Esophagus squamous epithelium (tissue), 4 donors: ENCODE results near the gene SERPING1. TPM values are rescaled to one million over a fixed set of nuclear protein-coding genes. Genes with fewer than 3 reads are reported as not detected.

Experiments
- small RNA-seq, 4 donors: library from RNA; depleted of rRNA; stranded (forward); fragments of <200 nt; gene quantifications; one replicate each; pipeline ENCODE3, GENCODE V24; 2016
- total RNA-seq, 4 donors: library from RNA; depleted of rRNA; stranded (reverse); fragments of >200 nt; gene quantifications; one replicate each; pipeline ENCODE4 v1.1.0, GENCODE V29; 2016

SERPING1 gene
- total RNA-seq, 4 donors from 2014 or later = 9.6 to 376 (median 78.4) TPM

Small RNA genes lying within 50 kb of the gene (small RNA-seq; reads per million reads assigned to genes)
- 206 to 339 (median 270) reads per million in 4 donors for gene MIR130A

Other genes starting within 250 kb of the SERPING1 start
- gene PRG3, start 216.5 kb upstream of the SERPING1 start, total RNA-seq = not detected
- not detected for gene PRG2, start 207.0 kb upstream of the SERPING1 start, total RNA-seq
- 10 to 100 TPM; 54.1 to 90.9 (median 75.6) TPM for gene SLC43A3, start 170.6 kb upstream of the SERPING1 start, total RNA-seq
- 1 to 10 TPM in 2 of 4 donors, under 1 TPM in 2; 0.66 to 1.1 (median 0.90) TPM for gene RTN4RL2, start 137.2 kb upstream of the SERPING1 start, total RNA-seq
- gene SLC43A1, start 82.0 kb upstream of the SERPING1 start, total RNA-seq = 10 to 100 TPM in 1 of 4 donors, 1 to 10 TPM in 3; 1.8 to 11.4 (median 4.1) TPM
- gene TIMM10, start 66.9 kb upstream of the SERPING1 start, total RNA-seq = 10 to 100 TPM; 33.0 to 47.3 (median 38.7) TPM
- gene SMTNL1, start 60.1 kb upstream of the SERPING1 start, total RNA-seq = not detected
- 10 to 100 TPM; 11.0 to 46.4 (median 22.0) TPM for gene UBE2L6, start 30.0 kb upstream of the SERPING1 start, total RNA-seq
- gene YPEL4, start 52.2 kb downstream of the SERPING1 start, total RNA-seq = under 1 TPM in 2 of 4 donors, not detected in 2; 0.56 to 0.95 TPM
- gene CLP1, start 60.1 kb downstream of the SERPING1 start, total RNA-seq = 10 to 100 TPM in 3 of 4 donors, 1 to 10 TPM in 1; 9.5 to 26.6 (median 14.7) TPM
- gene ZDHHC5, start 70.4 kb downstream of the SERPING1 start, total RNA-seq = 10 to 100 TPM; 61.4 to 98.4 (median 76.7) TPM
- 10 to 100 TPM in 2 of 4 donors, 1 to 10 TPM in 2; 8.0 to 21.2 (median 9.8) TPM for gene MED19, start 114.5 kb downstream of the SERPING1 start, total RNA-seq
- gene TMX2, start 114.9 kb downstream of the SERPING1 start, total RNA-seq = 10 to 100 TPM; 44.0 to 82.0 (median 70.9) TPM
- gene SELENOH, start 143.8 kb downstream of the SERPING1 start, total RNA-seq = 100 to 1,000 TPM in 2 of 4 donors, 10 to 100 TPM in 2; 75.2 to 166 (median 112) TPM
- not detected for gene BTBD18, start 154.1 kb downstream of the SERPING1 start, total RNA-seq
- gene CTNND1, start 164.1 kb downstream of the SERPING1 start, total RNA-seq = 100 to 1,000 TPM; 230 to 308 (median 271) TPM